HuH-7.5 (cell line): Measurements from ENCODE around the gene PLS1.

Experiments
- DNase-seq: peaks from one replicate; pipeline ENCODE4 v3.0.0; 2011; ENCODE audit warnings: low spot score

Gene PLS1

GRCh38 chr3:142644502-142644901, 48.3 kb downstream of the PLS1 start:
- DNase-seq, result no peak

GRCh38 chr3:142645236-142645793, 49.1 kb downstream of the PLS1 start:
- no peak for DNase-seq

GRCh38 chr3:142646020-142646785, 50.0 kb downstream of the PLS1 start:
- no peak for DNase-seq

- DNase-seq, result no peak
These were observed 51.7 kb downstream of the PLS1 start for GRCh38 chr3:142647856-142648255.

- DNase-seq, result no peak
These were observed 52.8 kb downstream of the PLS1 start for GRCh38 chr3:142648950-142649349.

GRCh38 chr3:142650001-142650693, 54.0 kb downstream of the PLS1 start:
- DNase-seq, result no peak

GRCh38 chr3:142651711-142652110, 55.5 kb downstream of the PLS1 start:
- DNase-seq, result no peak

GRCh38 chr3:142652826-142653292, 56.7 kb downstream of the PLS1 start:
- DNase-seq, result no peak

- no peak for DNase-seq
These were observed 60.4 kb downstream of the PLS1 start for GRCh38 chr3:142656575-142656974.

GRCh38 chr3:142657033-142657432, 60.8 kb downstream of the PLS1 start:
- no peak for DNase-seq

GRCh38 chr3:142660383-142660782, 64.2 kb downstream of the PLS1 start:
- no peak for DNase-seq

GRCh38 chr3:142660893-142661292, 64.7 kb downstream of the PLS1 start:
- DNase-seq, result no peak

GRCh38 chr3:142663865-142664264, 67.7 kb downstream of the PLS1 start:
- no peak for DNase-seq

- DNase-seq, result no peak
These were observed 68.1 kb downstream of the PLS1 start for GRCh38 chr3:142664311-142664710.

- DNase-seq, result no peak
These were observed 68.6 kb downstream of the PLS1 start for GRCh38 chr3:142664819-142665218.

- no peak for DNase-seq
These were observed 73.9 kb downstream of the PLS1 start for GRCh38 chr3:142670120-142670519.

GRCh38 chr3:142676151-142676550, 80.0 kb downstream of the PLS1 start:
- no peak for DNase-seq

- no peak for DNase-seq
These were observed 84.5 kb downstream of the PLS1 start for GRCh38 chr3:142680710-142681109.

GRCh38 chr3:142690613-142691012, 94.4 kb downstream of the PLS1 start:
- DNase-seq, result no peak

- DNase-seq, result no peak
These were observed 95.3 kb downstream of the PLS1 start for GRCh38 chr3:142691527-142691926.

- DNase-seq, result no peak
These were observed 97.1 kb downstream of the PLS1 start for GRCh38 chr3:142693136-142693853.

GRCh38 chr3:142694225-142694624, 98.0 kb downstream of the PLS1 start:
- no peak for DNase-seq

GRCh38 chr3:142705198-142705597, 109.0 kb downstream of the PLS1 start:
- no peak for DNase-seq
